T-helper 1 cell treated with Interleukin-12 subunit alpha and Interleukin-12 subunit beta and Interleukin-4 antibody, amounts not matched to agents 30 μg/mL and 1 μg/mL, for 36 hours (primary cell): Measurements from ENCODE around the gene CABP2.

Experiments
- H3K27ac Mint-ChIP-seq: one replicate; pipeline ENCODE4 v1.8.0; 2021; ENCODE audit warnings: mild to moderate bottlenecking, mixed read lengths
- H3K27me3 Mint-ChIP-seq: one replicate; pipeline ENCODE4 v1.8.0; 2021; ENCODE audit warnings: low read depth, mixed read lengths
- H3K36me3 Mint-ChIP-seq: one replicate; pipeline ENCODE4 v1.8.0; 2021; ENCODE audit warnings: low read depth, mixed read lengths
- H3K4me1 Mint-ChIP-seq: one replicate; pipeline ENCODE4 v1.8.0; 2021; ENCODE audit warnings: low read depth, mixed read lengths
- H3K4me3 Mint-ChIP-seq: one replicate; pipeline ENCODE4 v1.8.0; 2021; ENCODE audit warnings: mild to moderate bottlenecking, moderate library complexity, mixed read lengths
- H3K9me3 Mint-ChIP-seq: one replicate; pipeline ENCODE4 v1.8.0; 2021; ENCODE audit warnings: mixed read lengths

Gene CABP2

GRCh38 chr11:67545280-67545679, 22.0 kb upstream of the CABP2 start:
- Mint-ChIP-seq H3K36me3 (no peaks in the 10 kb centered on the region), H3K27me3 (peaks cover 3% of the 10 kb centered on the region), H3K4me1 (no peaks in the 10 kb centered on the region), H3K4me3 (no peak overlapping the region), H3K9me3 (peaks cover 4% of the 10 kb centered on the region), H3K27ac (no peak overlapping the region)

- H3K9me3 Mint-ChIP-seq: no peaks in the 10 kb centered on the region
- H3K4me1 Mint-ChIP-seq: no peaks in the 10 kb centered on the region
- H3K27me3 Mint-ChIP-seq: peaks cover 3% of the 10 kb centered on the region
- no peak overlapping the region for H3K4me3 Mint-ChIP-seq
- H3K27ac Mint-ChIP-seq: no peak overlapping the region
- H3K36me3 Mint-ChIP-seq: no peaks in the 10 kb centered on the region
Observed at GRCh38 chr11:67544616-67545242, 21.5 kb upstream of the CABP2 start.

- Mint-ChIP-seq H3K4me3 (no peak overlapping the region), H3K36me3 (no peaks in the 10 kb centered on the region), H3K27ac (no peak overlapping the region), H3K27me3 (peaks cover 3% of the 10 kb centered on the region), H3K4me1 (no peaks in the 10 kb centered on the region), H3K9me3 (no peaks in the 10 kb centered on the region)
Observed at GRCh38 chr11:67543585-67543984, 20.3 kb upstream of the CABP2 start.

- Mint-ChIP-seq H3K9me3 (no peaks in the 10 kb centered on the region), H3K27ac (no peak overlapping the region), H3K4me1 (no peaks in the 10 kb centered on the region), H3K4me3 (no peak overlapping the region), H3K36me3 (no peaks in the 10 kb centered on the region), H3K27me3 (peaks cover 3% of the 10 kb centered on the region)
Observed at GRCh38 chr11:67542971-67543370, 19.7 kb upstream of the CABP2 start.

GRCh38 chr11:67542169-67542568, 18.9 kb upstream of the CABP2 start:
- H3K27me3 Mint-ChIP-seq: peaks cover 3% of the 10 kb centered on the region

GRCh38 chr11:67541198-67541597, 18.0 kb upstream of the CABP2 start:
- H3K4me1 Mint-ChIP-seq: no peaks in the 10 kb centered on the region
- no peaks in the 10 kb centered on the region for H3K36me3 Mint-ChIP-seq
- no peak overlapping the region for H3K27ac Mint-ChIP-seq
- no peaks in the 10 kb centered on the region for H3K9me3 Mint-ChIP-seq
- H3K4me3 Mint-ChIP-seq: no peak overlapping the region
- H3K27me3 Mint-ChIP-seq: no peaks in the 10 kb centered on the region

More at GRCh38 chr11:67542169-67542568, 18.9 kb upstream of the CABP2 start:
- H3K36me3 Mint-ChIP-seq: no peaks in the 10 kb centered on the region
- no peaks in the 10 kb centered on the region for H3K4me1 Mint-ChIP-seq
- no peak overlapping the region for H3K4me3 Mint-ChIP-seq
- H3K9me3 Mint-ChIP-seq: no peaks in the 10 kb centered on the region
- H3K27ac Mint-ChIP-seq: no peak overlapping the region

GRCh38 chr11:67539550-67539949, 16.3 kb upstream of the CABP2 start:
- H3K27me3 Mint-ChIP-seq: no peaks in the 10 kb centered on the region
- peaks cover 2% of the 10 kb centered on the region for H3K9me3 Mint-ChIP-seq
- no peak overlapping the region for H3K4me3 Mint-ChIP-seq
- no peaks in the 10 kb centered on the region for H3K36me3 Mint-ChIP-seq
- no peaks in the 10 kb centered on the region for H3K4me1 Mint-ChIP-seq
- no peak overlapping the region for H3K27ac Mint-ChIP-seq

- Mint-ChIP-seq H3K36me3 (no peaks in the 10 kb centered on the region), H3K27ac (no peak overlapping the region), H3K27me3 (no peaks in the 10 kb centered on the region), H3K9me3 (peaks cover 7% of the 10 kb centered on the region), H3K4me3 (no peak overlapping the region), H3K4me1 (no peaks in the 10 kb centered on the region)
Observed at GRCh38 chr11:67538823-67539505, 15.7 kb upstream of the CABP2 start.

- no peak overlapping the region for H3K4me3 Mint-ChIP-seq
- peaks cover 14% of the 10 kb centered on the region for H3K9me3 Mint-ChIP-seq
- no peaks in the 10 kb centered on the region for H3K27me3 Mint-ChIP-seq
- no peak overlapping the region for H3K27ac Mint-ChIP-seq
- no peaks in the 10 kb centered on the region for H3K4me1 Mint-ChIP-seq
- no peaks in the 10 kb centered on the region for H3K36me3 Mint-ChIP-seq
Observed at GRCh38 chr11:67538306-67538705, 15.1 kb upstream of the CABP2 start.

- Mint-ChIP-seq H3K4me3 (no peak overlapping the region), H3K27ac (no peak overlapping the region), H3K36me3 (no peaks in the 10 kb centered on the region), H3K27me3 (no peaks in the 10 kb centered on the region), H3K9me3 (peaks cover 18% of the 10 kb centered on the region), H3K4me1 (no peaks in the 10 kb centered on the region)
Observed at GRCh38 chr11:67535561-67535960, 12.3 kb upstream of the CABP2 start.

- Mint-ChIP-seq H3K4me3 (no peak overlapping the region), H3K4me1 (no peaks in the 10 kb centered on the region), H3K27me3 (peaks cover 2% of the 10 kb centered on the region), H3K36me3 (no peaks in the 10 kb centered on the region), H3K9me3 (peaks cover 18% of the 10 kb centered on the region), H3K27ac (no peak overlapping the region)
Observed at GRCh38 chr11:67534070-67534679, 10.9 kb upstream of the CABP2 start.

GRCh38 chr11:67532889-67533288, 9.6 kb upstream of the CABP2 start:
- Mint-ChIP-seq H3K36me3 (no peaks in the 10 kb centered on the region), H3K27ac (no peak overlapping the region), H3K27me3 (peaks cover 3% of the 10 kb centered on the region), H3K9me3 (peaks cover 18% of the 10 kb centered on the region), H3K4me1 (no peaks in the 10 kb centered on the region), H3K4me3 (no peak overlapping the region)

GRCh38 chr11:67530282-67530592, 7.0 kb upstream of the CABP2 start:
- Mint-ChIP-seq H3K9me3 (peaks cover 18% of the 10 kb centered on the region), H3K27ac (no peak overlapping the region), H3K4me3 (no peak overlapping the region), H3K36me3 (no peaks in the 10 kb centered on the region), H3K4me1 (no peaks in the 10 kb centered on the region), H3K27me3 (peaks cover 9% of the 10 kb centered on the region)

GRCh38 chr11:67528376-67528775, 5.1 kb upstream of the CABP2 start:
- Mint-ChIP-seq H3K4me1 (no peaks in the 10 kb centered on the region), H3K36me3 (no peaks in the 10 kb centered on the region), H3K9me3 (peaks cover 5% of the 10 kb centered on the region), H3K27me3 (peaks cover 9% of the 10 kb centered on the region), H3K4me3 (no peak overlapping the region), H3K27ac (no peak overlapping the region)

- no peak overlapping the region for H3K4me3 Mint-ChIP-seq
- H3K27me3 Mint-ChIP-seq: peaks cover 9% of the 10 kb centered on the region
- H3K4me1 Mint-ChIP-seq: no peaks in the 10 kb centered on the region
- H3K9me3 Mint-ChIP-seq: no peaks in the 10 kb centered on the region
- no peaks in the 10 kb centered on the region for H3K36me3 Mint-ChIP-seq
- no peak overlapping the region for H3K27ac Mint-ChIP-seq
Observed at GRCh38 chr11:67525275-67525976, 2.2 kb upstream of the CABP2 start.
